Cardiac fibroblast (primary cell): Measurements from ENCODE around the gene HID1.

Experiments
- DNase-seq, 2 donors: peaks; one replicate each; pipeline versions ENCODE4 v3.0.0 to v3.0.0-alpha.2; 2010; ENCODE audit warnings: low read depth in 2 of 2
- H3K4me3 ChIP-seq, 2 donors: replicated peaks in 1 of 2; 1 replicate in 1 of 2; 2 replicates in 1 of 2; pipeline ENCODE4 v1.5.1; 2011; ENCODE audit warnings: low read depth in 2 of 2, low read length in 2 of 2, mild to moderate bottlenecking in 2 of 2, moderate library complexity in 1 of 2
- CTCF ChIP-seq: IDR thresholded peaks from one replicate; pipeline ENCODE4 v1.5.1; 2011; ENCODE audit warnings: low read depth, mild to moderate bottlenecking, low read length, inconsistent platforms

Gene HID1

GRCh38 chr17:74998783-74999182 lies 26.2 kb upstream of the HID1 start:
- H3K4me3 ChIP-seq: no peak overlapping the region
- TF ChIP-seq CTCF: no peak
- DNase-seq: no peak

- no peak overlapping the region for H3K4me3 ChIP-seq
- no peak for TF ChIP-seq CTCF
- DNase-seq: no peak
Observed at GRCh38 chr17:74995847-74996246, 23.3 kb upstream of the HID1 start.

GRCh38 chr17:74994440-74994839 lies 21.9 kb upstream of the HID1 start:
- DNase-seq: peak; percentile 57 to 69
- TF ChIP-seq CTCF: no peak
- no peak overlapping the region for H3K4me3 ChIP-seq

GRCh38 chr17:74992223-74992622 lies 19.7 kb upstream of the HID1 start:
- no peak overlapping the region for H3K4me3 ChIP-seq
- no peak for TF ChIP-seq CTCF
- no peak for DNase-seq

- TF ChIP-seq CTCF: no peak
- H3K4me3 ChIP-seq: no peak overlapping the region
Observed at GRCh38 chr17:74990581-74991105, 18.1 kb upstream of the HID1 start.

GRCh38 chr17:74987909-74988711 lies 15.6 kb upstream of the HID1 start:
- DNase-seq: peak; percentile 76 to 80
- TF ChIP-seq CTCF: peak; percentile 26
- peak overlapping the region; percentile 75 to 80 for H3K4me3 ChIP-seq

More at GRCh38 chr17:74990581-74991105, 18.1 kb upstream of the HID1 start:
- no peak for DNase-seq

GRCh38 chr17:74987418-74987908 lies 14.9 kb upstream of the HID1 start, which contains the start of gene CDR2L:
Gene CDR2L (plus strand): TSS chr17:74987632. CDS start chr17:74988044, 412 bp downstream.
- H3K4me3 ChIP-seq: peak within 1 kb of the TSS; percentile 75 to 80
- peak; percentile 91 to 95 for DNase-seq

More at GRCh38 chr17:74987418-74987908, 14.9 kb upstream of the HID1 start, which contains the start of gene CDR2L:
- TF ChIP-seq CTCF: no peak
